Hematopoietic multipotent progenitor cell treated with erythropoietin and hydrocortisone succinate and interleukin-3 and kit ligand, for 15 days (in vitro differentiated cells): ENCODE results near the gene PTDSS2.
"Not testable (repeated sequence)": the region's sequence is repeated elsewhere in the genome, so short reads cannot be mapped to it uniquely, and the experiment has no call there.

Source experiments
- DNase-seq: peaks from one replicate; pipeline ENCODE4 v3.0.0-alpha.2; 2015; ENCODE audit warnings: low spot score

Gene PTDSS2

GRCh38 chr11:449889-450808, at the start of gene PTDSS2:
Gene PTDSS2, plus strand, starts transcription at chr11:450279. Its CDS starts 177 bp downstream, at chr11:450456.
- peak; percentile 94 for DNase-seq

DNA sequence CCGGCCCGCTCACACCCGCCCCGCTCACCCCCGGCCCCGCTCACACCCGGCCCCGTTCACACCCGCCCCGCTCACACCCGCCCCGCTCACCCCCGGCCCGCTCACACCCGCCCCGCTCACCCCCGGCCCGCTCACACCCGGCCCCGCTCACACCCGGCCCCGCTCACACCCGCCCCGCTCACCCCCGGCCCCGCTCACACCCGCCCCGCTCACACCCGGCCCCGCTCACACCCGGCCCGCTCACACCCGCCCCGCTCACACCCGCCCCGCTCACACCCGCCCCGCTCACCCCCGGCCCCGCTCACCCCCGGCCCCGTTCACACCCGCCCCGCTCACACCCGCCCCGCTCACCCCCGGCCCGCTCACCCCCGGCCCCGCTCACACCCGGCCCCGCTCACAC, 48.9 kb upstream of the PTDSS2 start:
- DNase-seq: not testable (repeated sequence)

DNA sequence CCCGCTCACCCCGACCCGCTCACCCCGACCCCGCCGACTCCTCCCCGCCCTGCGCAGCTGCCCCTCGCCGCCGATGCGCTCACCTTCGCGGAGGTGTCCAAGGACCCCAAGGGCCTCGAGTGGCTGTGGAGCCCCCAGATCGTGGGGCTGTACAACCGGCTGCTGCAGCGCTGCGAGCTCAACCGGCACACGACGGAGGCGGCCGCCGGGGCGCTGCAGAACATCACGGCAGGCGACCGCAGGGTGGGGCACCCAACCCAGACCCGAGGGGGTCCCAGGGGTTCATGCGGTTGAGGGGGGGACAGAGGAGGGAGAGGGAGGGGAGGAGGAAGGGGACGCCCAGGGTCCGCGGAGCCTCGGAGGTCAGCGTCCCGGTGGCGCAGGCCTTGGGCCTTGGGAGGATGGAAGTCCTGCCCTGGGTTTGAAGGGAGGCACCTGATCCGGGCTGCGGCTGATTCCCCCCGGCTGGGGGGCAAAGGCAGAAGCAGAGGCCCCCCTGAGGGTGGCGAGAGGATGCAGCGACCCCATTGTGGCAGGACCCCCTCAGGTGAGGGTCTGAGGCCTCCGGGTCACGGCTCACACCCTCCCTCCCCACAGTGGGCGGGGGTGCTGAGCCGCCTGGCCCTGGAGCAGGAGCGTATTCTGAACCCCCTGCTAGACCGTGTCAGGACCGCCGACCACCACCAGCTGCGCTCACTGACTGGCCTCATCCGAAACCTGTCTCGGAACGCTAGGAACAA, 46.9 kb upstream of the PTDSS2 start:
- no peak for DNase-seq

GRCh38 chr11:403761-404431, 46.2 kb upstream of the PTDSS2 start:
- no peak for DNase-seq

DNA sequence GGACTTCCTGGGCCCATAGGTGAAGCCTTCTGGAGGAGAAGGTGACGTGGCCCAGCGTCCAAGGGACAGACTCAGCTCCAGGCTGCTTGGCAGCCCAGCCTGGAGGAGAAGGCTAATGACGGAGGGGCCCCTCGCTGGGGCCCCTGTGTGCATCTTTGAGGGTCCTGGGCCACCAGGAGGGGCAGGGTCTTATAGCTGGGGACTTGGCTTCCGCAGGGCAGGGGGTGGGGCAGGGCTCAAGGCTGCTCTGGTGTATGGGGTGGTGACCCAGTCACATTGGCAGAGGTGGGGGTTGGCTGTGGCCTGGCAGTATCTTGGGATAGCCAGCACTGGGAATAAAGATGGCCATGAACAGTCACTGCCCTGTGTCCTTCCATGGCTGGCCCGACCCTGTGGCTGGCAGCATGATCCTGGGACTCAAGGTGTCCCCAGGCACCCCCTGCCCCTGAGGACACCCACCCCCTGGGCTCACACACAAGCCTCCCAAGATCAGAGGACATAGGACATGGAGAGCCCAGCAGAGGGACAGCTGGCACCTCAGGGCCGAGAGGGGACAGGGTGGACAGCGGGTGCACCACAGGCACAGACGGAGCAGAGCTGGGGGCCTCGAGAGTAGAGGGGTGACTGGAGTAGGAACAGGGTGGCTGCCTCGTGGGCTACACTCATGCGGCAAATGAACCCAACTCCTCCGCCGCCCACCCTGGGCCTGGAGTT, 45.4 kb upstream of the PTDSS2 start:
- DNase-seq: no peak

- DNase-seq: no peak
Observed at GRCh38 chr11:405323-405953, 44.6 kb upstream of the PTDSS2 start.

DNA sequence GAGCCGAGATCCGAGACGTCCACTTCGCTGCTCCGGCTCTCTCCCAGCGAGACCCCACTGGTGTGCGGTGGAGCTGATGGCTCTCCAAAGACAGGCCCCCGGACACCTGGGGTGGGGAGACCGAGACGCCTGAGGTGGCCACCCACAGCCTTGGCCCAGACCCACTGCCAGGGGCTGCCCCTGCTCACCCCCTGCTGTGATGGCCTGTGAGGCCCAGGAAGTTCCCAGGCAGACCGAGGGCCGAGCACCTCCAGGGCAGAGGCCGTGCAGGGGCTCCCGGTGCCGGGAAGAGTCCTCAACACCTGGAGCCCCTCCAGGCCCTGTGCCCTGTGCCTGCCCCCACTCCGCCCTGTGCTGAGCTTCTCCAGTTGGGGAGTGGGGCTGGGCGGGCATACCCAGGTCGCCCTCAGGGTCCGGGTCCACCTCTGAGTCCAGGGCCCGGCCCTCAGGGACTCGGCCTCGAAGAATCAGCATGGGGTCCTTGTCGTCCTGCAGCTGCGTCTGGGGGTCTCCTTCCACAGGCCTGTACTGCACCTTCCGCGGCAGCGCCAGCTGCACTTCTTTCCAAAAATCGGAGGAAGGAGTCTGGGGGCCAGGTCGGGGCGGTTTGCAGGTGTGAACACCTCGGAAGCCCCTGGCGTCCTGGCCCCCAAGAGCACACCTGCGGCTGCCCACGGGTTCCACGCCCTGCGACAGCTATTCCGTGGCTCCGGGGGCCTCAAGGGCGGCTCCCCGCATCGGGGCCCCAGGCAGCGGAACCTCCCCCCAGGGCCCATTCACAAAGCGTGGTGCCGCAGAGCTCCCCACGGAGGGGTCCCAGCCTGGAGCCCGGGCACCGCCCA, 43.9 kb upstream of the PTDSS2 start:
- no peak for DNase-seq

DNA sequence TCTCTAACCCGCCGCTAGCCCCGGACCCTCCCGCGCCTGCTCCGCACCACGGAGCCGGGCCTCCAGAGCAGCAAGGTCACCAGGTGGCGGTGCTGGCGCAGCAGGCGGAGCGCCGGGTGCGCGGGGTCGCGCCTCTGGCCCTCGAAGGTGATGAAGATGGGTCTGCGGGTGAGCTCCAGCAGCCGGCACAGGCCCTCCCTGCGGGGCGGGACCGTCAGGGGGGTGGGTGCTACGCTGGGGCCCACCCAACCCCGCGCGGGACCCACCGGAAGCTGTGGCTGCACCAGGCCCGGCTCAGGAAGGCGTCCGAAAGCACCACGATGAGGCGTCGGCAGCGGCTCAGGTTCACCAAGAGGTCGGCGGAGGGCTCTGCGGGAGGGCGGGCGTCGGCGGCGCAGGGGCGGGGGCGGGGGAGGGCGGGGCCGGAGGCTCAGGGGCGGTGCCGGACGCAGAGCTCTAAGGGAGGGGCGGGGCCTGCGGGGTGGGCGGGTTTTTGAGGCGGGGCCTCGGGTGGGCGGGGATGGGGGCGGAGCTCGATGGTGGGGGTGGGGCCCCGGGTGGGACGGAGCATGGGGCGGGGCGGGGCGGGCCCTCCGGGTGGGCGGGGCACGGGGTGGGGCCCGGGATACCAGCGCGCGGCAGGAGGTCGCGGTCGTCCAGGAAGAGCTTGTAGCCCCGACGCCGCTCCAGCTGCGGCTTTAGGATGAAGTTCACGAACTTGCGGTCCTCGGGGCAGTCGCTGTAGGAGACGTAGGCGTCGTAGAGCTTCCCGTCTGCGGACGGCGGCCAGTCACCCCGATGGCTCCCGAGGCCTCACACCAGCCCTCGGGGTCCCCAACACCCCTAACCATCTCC, 43.1 kb upstream of the PTDSS2 start:
- DNase-seq: peak; percentile 70

DNA sequence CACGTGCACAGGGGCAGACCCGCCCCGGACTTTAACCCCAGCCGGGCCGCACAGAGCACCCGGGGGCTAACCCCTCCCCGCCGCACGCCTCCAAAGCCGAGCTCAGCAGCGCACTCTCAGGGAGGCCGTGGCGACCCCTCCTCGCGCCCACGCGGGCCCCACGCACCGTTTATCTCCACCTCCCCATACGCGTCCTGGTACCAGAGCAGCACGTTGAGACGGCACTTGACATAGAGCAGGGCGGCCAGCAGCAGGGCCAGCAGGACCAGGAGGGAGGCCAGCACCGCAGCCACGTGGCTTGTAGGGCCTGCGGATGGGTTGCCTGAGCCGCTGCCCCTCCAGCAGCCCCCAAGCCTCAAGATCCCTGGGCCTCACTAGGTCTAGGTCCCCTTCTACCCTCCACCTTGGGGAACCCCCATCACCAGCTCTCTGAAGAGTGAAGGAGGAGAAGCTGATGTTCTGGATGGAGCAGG, 42.4 kb upstream of the PTDSS2 start:
- no peak for DNase-seq

DNA sequence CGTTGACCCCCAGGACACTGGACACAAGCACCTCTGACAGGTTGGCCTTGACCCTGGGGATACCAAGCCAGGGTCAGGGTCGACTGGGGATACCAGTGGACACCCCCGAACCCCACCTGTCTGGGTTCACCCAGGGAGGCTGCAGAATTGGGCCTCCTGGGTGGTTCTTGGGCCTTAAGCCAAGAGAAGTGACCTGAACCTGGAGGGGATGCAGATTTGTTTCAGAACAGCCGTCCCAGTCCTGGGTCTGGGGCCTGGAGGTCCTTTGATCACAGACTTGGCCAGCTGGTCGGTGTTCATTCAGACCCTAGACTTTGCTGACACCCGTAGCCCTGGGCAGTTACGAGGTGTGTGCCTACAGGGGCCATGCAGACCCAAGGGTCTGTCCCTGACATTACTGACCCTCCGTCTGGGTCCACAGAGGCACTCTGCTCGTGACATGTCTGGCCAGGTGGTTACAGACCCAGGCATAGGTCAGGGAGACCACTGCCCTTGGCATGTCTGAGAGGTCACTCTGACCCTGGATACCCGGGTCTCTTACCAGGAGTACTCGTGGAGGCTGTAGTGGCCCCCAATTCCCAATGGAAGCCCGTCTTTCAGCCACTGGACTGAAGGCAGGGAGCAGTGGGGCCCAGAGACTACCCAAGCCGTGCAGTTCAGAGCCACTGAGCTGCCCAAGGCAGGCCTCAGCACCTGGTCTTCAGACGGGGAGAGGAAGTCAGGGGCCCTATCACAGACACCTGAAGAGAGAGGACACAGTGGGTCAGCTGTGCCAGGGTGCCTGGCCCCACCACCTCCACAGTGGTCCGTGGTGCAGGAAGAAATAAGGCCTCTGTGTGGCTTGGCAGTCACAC, 41.7 kb upstream of the PTDSS2 start:
- no peak for DNase-seq

GRCh38 chr11:409008-409599, 41.0 kb upstream of the PTDSS2 start:
- DNase-seq: no peak

GRCh38 chr11:409600-410483, 40.2 kb upstream of the PTDSS2 start:
- DNase-seq: no peak

DNA sequence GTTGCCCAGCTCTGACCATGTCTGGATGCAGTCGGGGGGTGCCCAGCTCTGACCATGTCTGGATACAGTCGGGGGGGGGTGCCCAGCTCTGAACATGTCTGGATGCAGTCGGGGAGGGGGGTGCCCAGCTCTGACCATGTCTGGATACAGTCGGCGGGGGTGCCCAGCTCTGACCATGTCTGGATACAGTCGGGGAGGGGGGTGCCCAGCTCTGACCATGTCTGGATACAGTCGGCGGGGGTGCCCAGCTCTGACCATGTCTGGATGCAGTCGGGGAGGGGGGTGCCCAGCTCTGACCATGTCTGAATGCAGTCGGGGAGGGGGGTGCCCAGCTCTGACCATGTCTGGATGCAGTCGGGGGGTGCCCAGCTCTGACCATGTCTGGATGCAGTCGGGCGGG, 39.4 kb upstream of the PTDSS2 start:
- DNase-seq: not testable (repeated sequence)

- DNase-seq: not testable (repeated sequence)
Observed at GRCh38 chr11:411520-411919, 38.6 kb upstream of the PTDSS2 start.

DNA sequence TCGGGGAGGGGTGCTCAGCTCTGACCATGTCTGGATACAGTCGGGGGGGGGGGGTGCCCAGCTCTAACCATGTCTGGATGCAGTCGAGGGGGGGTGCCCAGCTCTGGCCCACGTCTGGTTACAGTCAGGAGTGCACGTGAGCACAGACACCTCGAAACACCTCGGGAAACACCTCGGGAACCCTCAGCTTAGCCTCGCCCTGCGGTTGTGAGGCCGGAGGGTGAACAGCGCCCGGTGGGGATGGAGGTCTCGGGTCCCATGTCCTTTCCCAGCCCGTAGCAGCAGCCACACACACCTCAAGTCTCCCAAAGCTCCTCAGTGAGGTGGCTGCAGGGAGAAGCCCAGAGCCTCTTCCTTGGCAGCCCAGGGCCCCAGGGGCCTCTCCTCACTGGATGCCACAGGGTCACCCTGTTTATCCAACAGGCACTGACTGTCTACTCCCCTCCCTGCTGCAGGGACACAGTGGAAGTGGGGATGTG, 37.4 kb upstream of the PTDSS2 start:
- DNase-seq: no peak

- DNase-seq: no peak
Observed at GRCh38 chr11:413120-414081, 36.7 kb upstream of the PTDSS2 start.
